Lower lobe of right lung (tissue), 2 donors: ENCODE data around the gene GLIPR2. TPM values are rescaled to one million over a fixed set of nuclear protein-coding genes. Genes with fewer than 3 reads are reported as not detected.

Experiments
- ATAC-seq, 2 donors: fragments of 200-7000 bp; cut with Tn5 transposase; one replicate each; pipeline ENCODE4 v1.9.1; 2020 to 2022; ENCODE audit warnings: mild to moderate bottlenecking in 2 of 2, moderate library complexity in 2 of 2
- DNase-seq: peaks from one replicate; pipeline ENCODE4 v3.0.0-alpha.2; 2020
- H3K27ac ChIP-seq: fragments of 200-600 bp; one replicate; pipeline ENCODE4 v1.8.0; 2022
- H3K27me3 ChIP-seq: fragments of 200-600 bp; one replicate; pipeline ENCODE4 v1.8.0; 2022; ENCODE audit warnings: low read depth
- H3K36me3 ChIP-seq: fragments of 200-600 bp; one replicate; pipeline ENCODE4 v1.8.0; 2022; ENCODE audit warnings: mild to moderate bottlenecking
- H3K4me1 ChIP-seq: fragments of 200-600 bp; one replicate; pipeline ENCODE4 v1.8.0; 2022
- H3K4me3 ChIP-seq: fragments of 200-600 bp; one replicate; pipeline ENCODE4 v1.8.0; 2022; ENCODE audit warnings: mild to moderate bottlenecking
- H3K9me3 ChIP-seq: fragments of 200-600 bp; one replicate; pipeline ENCODE4 v1.8.0; 2022
- CTCF ChIP-seq: fragments of 200-600 bp; IDR thresholded peaks from one replicate; pipeline ENCODE4 v1.8.0; 2022; ENCODE audit warnings: antibody characterized with exemption, mild to moderate bottlenecking
- intact Hi-C: fragments of 100-400 bp; cut with DNase I; formaldehyde crosslinking; loops from one replicate; pipeline ENCODE4 v1.11.0; 2022
- total RNA-seq: library from RNA; stranded (reverse); fragmentation: NEBNext Ultra II Directional; extraction: Animal tissue kit (Norgen Biotek cat#: 25700); gene quantifications from one replicate; pipeline ENCODE4 v1.2.1, GENCODE V29; 2021
- donor health status: DM: no; HTN: yes; CAD: no; lungs with severe emphysema.

GLIPR2 gene
- total RNA-seq, 1 donor from 2014 or later = 108 TPM

GRCh38 chr9:36192196-36192595 is 55.7 kb downstream of the GLIPR2 start:
- H3K27me3 ChIP-seq = no peaks in the 10 kb centered on the region
- peaks cover 50% of the 10 kb centered on the region for H3K4me1 ChIP-seq
- H3K9me3 ChIP-seq = no peaks in the 10 kb centered on the region
- ATAC-seq = no peak
- DNase-seq = no peak
- peak overlapping the region; percentile 97 for H3K4me3 ChIP-seq
- intact Hi-C loops = no loop called here
- no peak overlapping the region for H3K27ac ChIP-seq
- H3K36me3 ChIP-seq = peaks cover 16% of the 10 kb centered on the region
- no peak for TF ChIP-seq CTCF

GRCh38 chr9:36193023-36193422 is 56.5 kb downstream of the GLIPR2 start:
- no peaks in the 10 kb centered on the region for H3K27me3 ChIP-seq
- peaks cover 25% of the 10 kb centered on the region for H3K36me3 ChIP-seq
- intact Hi-C loops = no loop called here
- peak overlapping the region; percentile 97 for H3K4me3 ChIP-seq
- no peak for DNase-seq
- no peak for TF ChIP-seq CTCF
- no peak for ATAC-seq
- peaks cover 50% of the 10 kb centered on the region for H3K4me1 ChIP-seq
- H3K9me3 ChIP-seq = no peaks in the 10 kb centered on the region
- H3K27ac ChIP-seq = no peak overlapping the region

GRCh38 chr9:36194326-36195000 is 57.9 kb downstream of the GLIPR2 start:
- Histone ChIP-seq H3K4me1 (peaks cover 48% of the 10 kb centered on the region), H3K9me3 (no peaks in the 10 kb centered on the region), H3K36me3 (peaks cover 39% of the 10 kb centered on the region), H3K27ac (peak overlapping the region; percentile 57), H3K4me3 (no peak overlapping the region), H3K27me3 (no peaks in the 10 kb centered on the region)
- intact Hi-C loops = no loop called here
- ATAC-seq = no peak
- TF ChIP-seq CTCF = no peak
- DNase-seq = no peak

GRCh38 chr9:36204906-36205547 is 68.5 kb downstream of the GLIPR2 start:
- Histone ChIP-seq H3K27me3 (no peaks in the 10 kb centered on the region), H3K9me3 (no peaks in the 10 kb centered on the region), H3K27ac (no peak overlapping the region), H3K4me1 (peaks cover 19% of the 10 kb centered on the region), H3K36me3 (peaks cover 100% of the 10 kb centered on the region), H3K4me3 (no peak overlapping the region)
- no peak for TF ChIP-seq CTCF
- peak; percentile 14 to 18 for ATAC-seq
- intact Hi-C loops = no loop called here
- DNase-seq = no peak

GRCh38 chr9:36207016-36207415 is 70.5 kb downstream of the GLIPR2 start:
- H3K27me3 ChIP-seq = no peaks in the 10 kb centered on the region
- peaks cover 100% of the 10 kb centered on the region for H3K36me3 ChIP-seq
- intact Hi-C loops = no loop called here
- TF ChIP-seq CTCF = no peak
- H3K4me1 ChIP-seq = peaks cover 38% of the 10 kb centered on the region
- no peak overlapping the region for H3K27ac ChIP-seq
- ATAC-seq (peak in 1 of 2 donors; percentile 38), DNase-seq (no peak)
- H3K9me3 ChIP-seq = no peaks in the 10 kb centered on the region
- no peak overlapping the region for H3K4me3 ChIP-seq
